GM12891 (cell line): ENCODE data around the gene AP1M1.

ENCODE experiments used
- DNase-seq: peaks from one replicate; pipeline ENCODE4 v3.0.0; 2011; ENCODE audit warnings: low spot score; ENCODE audit not compliant: insufficient read length
- FAIRE-seq: peaks from 2 replicates; lab custom pipeline; 2011; peaks lifted over from hg19 to GRCh38; lab: Jason Lieb, UNC
- PAX5 ChIP-seq: IDR thresholded peaks from 2 replicates; pipeline ENCODE4 v1.6.1; 2011; ENCODE audit warnings: low read length, moderate library complexity, mild to moderate bottlenecking; ENCODE audit not compliant: insufficient read depth, severe bottlenecking
- POLR2A ChIP-seq: IDR thresholded peaks from 2 replicates; pipeline ENCODE4 v1.6.1; 2011; ENCODE audit warnings: low read depth, low read length, control low read depth
- POLR2AphosphoS5 ChIP-seq: IDR thresholded peaks from 2 replicates; pipeline ENCODE4 v1.6.1; 2011; ENCODE audit warnings: low read depth, low read length, control low read depth
- POU2F2 ChIP-seq: IDR thresholded peaks from 2 replicates; pipeline ENCODE4 v1.6.1; 2011; ENCODE audit warnings: low read depth, mild to moderate bottlenecking, control low read depth, low read length, moderate library complexity
- SPI1 ChIP-seq: IDR thresholded peaks from 2 replicates; pipeline ENCODE4 v1.6.1; 2011; ENCODE audit warnings: low read depth, low read length, control low read depth
- TAF1 ChIP-seq: IDR thresholded peaks from 2 replicates; pipeline ENCODE4 v1.6.1; 2011; ENCODE audit warnings: low read depth, low read length, control low read depth

Gene AP1M1

DNA sequence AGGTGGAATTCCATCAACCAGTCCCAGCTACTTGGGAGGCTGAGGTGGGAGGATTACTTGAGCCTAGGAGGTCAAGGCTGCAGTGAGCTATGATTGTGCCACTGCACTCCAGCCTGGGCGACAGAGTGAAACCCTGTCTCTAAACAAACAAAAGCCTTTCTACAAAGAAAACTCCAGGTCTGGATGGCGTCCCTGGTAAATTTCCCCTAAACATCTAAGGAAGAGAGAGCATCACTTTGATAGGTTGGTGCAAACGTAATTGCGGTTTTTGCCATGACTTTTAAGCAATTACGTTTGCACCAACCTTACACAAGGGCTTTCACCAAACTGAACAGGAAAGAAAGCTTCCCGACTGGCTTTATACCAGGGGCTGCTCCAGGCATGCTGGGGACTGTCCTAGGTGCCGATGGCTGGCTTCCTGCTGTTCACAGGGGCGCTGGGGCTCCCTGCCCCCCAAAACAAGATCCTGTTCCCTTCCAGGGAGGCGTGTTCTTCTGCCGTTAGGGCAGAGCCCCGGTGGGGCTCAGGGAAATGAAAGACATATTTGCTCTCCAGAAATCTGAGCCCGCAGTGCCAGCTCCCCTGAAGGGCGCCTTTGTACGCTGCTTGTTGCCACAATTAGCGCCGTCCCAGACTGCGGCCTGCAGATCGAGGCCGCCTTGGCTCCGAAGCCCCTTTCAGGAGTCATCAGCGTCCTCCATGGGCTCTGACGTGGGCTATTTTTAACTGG, 88.2 kb downstream of the AP1M1 start:
- TF ChIP-seq POU2F2 (no peak), POLR2A (no peak), POLR2AphosphoS5 (no peak), SPI1 (no peak)
- no peak for DNase-seq
- FAIRE-seq, result no peak

DNA sequence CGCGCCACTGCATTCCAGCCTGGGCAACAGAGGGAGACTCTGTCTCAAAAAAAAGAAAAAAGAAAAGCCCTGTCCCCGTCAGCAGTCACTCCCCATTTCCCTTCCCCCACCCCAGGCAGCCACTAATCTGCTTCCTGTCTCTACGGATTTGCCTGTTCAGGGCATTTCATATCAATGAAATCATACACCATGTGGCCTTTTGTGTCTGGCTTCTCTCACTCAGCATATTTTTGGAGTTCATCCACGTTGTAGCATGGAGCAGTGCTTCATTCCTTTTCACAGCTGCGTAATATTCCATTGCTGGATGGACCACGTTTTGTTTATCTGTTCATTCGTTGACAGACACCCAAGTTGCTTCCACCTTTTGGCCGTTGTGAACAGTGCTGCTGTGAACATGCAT, 90.8 kb downstream of the AP1M1 start:
- FAIRE-seq (no peak), DNase-seq (no peak)
- TF ChIP-seq POU2F2 (no peak), SPI1 (no peak), POLR2A (no peak), TAF1 (no peak), PAX5 (no peak), POLR2AphosphoS5 (no peak)

DNA sequence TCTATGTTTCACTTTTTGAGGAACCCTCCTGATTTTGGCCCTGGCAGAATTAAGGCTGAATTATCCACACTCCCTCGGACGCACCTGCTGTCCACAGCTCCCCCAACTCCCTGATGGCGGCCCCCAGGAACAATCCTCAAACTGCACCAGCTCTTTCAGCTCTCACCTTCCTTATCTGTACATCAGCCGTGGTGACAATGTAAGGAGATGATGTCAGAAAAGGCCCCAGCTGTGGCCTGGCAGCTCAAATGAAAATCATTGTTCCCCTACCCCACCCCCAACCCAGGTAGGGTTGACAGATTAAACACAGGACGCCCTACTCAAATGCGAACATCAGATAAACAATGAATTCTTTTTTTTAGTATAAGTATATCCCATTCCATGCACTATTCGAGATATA, 91.9 kb downstream of the AP1M1 start:
- DNase-seq (no peak), FAIRE-seq (no peak)
- TF ChIP-seq POLR2AphosphoS5 (no peak), POU2F2 (no peak), PAX5 (no peak), TAF1 (no peak), POLR2A (no peak), SPI1 (no peak)

DNA sequence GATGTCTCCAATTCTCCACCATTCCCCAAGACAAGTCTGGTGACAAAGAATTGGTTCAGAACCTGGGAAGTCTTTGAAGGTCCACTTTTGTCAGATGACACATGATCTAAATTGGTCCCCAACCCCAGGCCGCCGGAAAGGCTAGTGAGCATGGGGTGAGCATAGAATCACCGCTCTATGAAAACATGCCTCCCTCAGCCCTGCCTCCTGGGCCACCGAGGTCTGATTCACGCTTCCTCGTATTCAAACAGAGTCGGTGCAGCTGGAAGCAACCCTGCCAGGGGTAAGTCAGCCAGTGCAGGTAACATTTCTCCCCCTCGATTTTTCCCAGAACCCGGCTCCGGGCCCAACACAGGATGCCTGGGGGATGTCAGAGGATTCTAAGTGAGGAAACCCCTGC, 93.0 kb downstream of the AP1M1 start:
- FAIRE-seq (no peak), DNase-seq (no peak)
- no peak for TF ChIP-seq TAF1
- TF ChIP-seq PAX5, result no peak
- TF ChIP-seq POLR2A, result no peak
- TF ChIP-seq SPI1, result no peak
- no peak for TF ChIP-seq POLR2AphosphoS5
- TF ChIP-seq POU2F2, result no peak

DNA sequence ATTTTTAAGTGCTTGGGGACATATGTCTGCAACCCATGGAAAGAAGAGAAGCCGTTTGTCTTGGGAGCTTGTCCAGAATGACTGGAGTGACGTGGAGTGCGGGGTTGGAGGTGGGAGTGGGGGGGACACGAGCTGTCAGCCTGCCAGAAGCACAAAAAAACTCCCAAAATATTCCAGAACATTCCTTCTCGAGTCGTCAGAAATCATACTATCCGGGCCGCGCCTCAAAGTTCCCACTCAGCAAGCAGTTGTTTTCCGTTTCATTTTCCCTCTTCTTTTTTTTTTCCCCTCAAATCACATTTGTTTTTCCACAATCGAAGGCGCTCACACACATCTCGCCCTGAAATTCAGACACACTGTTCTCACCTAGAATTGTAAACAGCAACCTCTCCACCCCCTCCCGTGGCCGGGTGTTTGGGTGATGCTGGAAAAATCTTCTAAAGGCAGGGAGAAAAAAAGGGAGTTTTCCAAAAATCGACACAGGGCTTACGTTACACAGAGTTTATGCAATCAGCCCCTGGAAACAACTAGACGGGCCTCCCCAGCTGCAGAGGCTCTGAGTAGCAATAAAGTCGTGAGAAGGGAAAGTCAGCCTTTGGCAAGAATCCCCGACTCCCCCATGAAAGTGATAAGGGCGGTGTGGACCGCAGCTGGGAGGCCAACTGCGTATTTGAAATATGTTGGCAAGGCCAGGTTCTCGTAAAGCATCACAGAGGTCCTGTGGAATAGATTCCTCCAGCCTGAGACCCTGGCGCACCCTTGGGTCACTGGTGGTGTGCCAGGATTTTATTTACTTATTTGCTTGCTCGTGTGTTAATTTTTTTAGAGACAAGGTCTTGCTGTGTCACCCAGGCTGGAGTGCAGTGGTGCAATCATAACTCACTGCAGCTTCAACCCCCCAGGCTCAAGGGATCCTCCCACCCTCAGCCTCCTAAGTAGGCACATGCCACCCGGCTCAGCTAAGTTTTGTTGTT, 95.7 kb downstream of the AP1M1 start:
- FAIRE-seq (no peak), DNase-seq (no peak)
- no peak for TF ChIP-seq POLR2AphosphoS5
- TF ChIP-seq POU2F2, result no peak
- TF ChIP-seq TAF1, result no peak
- TF ChIP-seq PAX5, result no peak
- TF ChIP-seq SPI1, result no peak
- no peak for TF ChIP-seq POLR2A

DNA sequence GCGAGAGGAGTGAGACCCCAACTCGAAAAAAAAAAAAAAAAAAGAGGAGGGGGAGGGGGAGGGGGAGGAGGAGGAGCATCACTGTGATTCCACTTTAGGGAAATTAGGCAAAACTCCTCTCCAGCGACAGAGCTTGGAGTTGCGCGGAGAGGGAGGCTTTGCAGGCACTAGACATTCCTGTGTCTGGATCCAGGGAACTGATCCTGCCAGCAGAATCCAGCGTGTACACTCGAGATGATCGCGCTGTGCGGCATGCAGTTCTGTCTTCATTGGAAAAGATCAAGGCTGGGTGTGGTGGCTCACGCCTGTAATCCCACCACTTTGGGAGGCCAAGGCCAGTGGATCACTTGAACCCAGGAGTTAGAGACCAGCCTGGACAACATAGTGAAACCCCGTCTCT, 97.3 kb downstream of the AP1M1 start:
- no peak for TF ChIP-seq SPI1
- no peak for TF ChIP-seq TAF1
- no peak for TF ChIP-seq POLR2A
- no peak for TF ChIP-seq PAX5
- TF ChIP-seq POLR2AphosphoS5, result no peak
- no peak for TF ChIP-seq POU2F2
- FAIRE-seq (no peak), DNase-seq (no peak)
